Neural progenitor cell (in vitro differentiated cells): ENCODE results near the gene RPS4Y1.

Experiments
- CTCF ChIP-seq: fragments of 200-600 bp; sonication (generic); IDR thresholded peaks from 2 replicates; pipeline ENCODE4 v1.5.1; 2017; ENCODE audit warnings: antibody characterized with exemption, mild to moderate bottlenecking
- EZH2 ChIP-seq: fragments of 200-600 bp; sonication (generic); IDR thresholded peaks from 2 replicates; pipeline ENCODE4 v1.6.1; 2017; ENCODE audit warnings: antibody characterized with exemption, mild to moderate bottlenecking, moderate library complexity
- EZH2phosphoT487 ChIP-seq: fragments of 200-600 bp; sonication (generic); IDR thresholded peaks from 2 replicates; pipeline ENCODE4 v1.6.1; 2017; ENCODE audit warnings: antibody characterized with exemption

- TF ChIP-seq CTCF (no peak), EZH2 (no peak), EZH2phosphoT487 (no peak)
These were observed 8.0 kb downstream of the RPS4Y1 start for GRCh38 chrY:2849368-2849767.
